ENCODE measurements around the gene KLHL42.

- no peak for TF ChIP-seq CTCF (conservative IDR thresholded peaks at IDR 0.05; ENCODE audit: low read depth in 2 of 2)
- TF ChIP-seq JUNB (IDR thresholded peaks at IDR 0.05; ENCODE audit: unreplicated experiment), result no peak
- TF ChIP-seq POLR2AphosphoS5 (IDR thresholded peaks at IDR 0.05; ENCODE audit: low read depth), result no peak
- no peak for TF ChIP-seq EZH2 (IDR thresholded peaks at IDR 0.05; ENCODE audit: low read depth, unreplicated experiment)
- TF ChIP-seq, protein P1, sequence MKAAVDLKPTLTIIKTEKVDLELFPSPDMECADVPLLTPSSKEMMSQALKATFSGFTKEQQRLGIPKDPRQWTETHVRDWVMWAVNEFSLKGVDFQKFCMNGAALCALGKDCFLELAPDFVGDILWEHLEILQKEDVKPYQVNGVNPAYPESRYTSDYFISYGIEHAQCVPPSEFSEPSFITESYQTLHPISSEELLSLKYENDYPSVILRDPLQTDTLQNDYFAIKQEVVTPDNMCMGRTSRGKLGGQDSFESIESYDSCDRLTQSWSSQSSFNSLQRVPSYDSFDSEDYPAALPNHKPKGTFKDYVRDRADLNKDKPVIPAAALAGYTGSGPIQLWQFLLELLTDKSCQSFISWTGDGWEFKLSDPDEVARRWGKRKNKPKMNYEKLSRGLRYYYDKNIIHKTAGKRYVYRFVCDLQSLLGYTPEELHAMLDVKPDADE (IDR thresholded peaks at IDR 0.05), result no peak
- TF ChIP-seq EZH2phosphoT487 (IDR thresholded peaks at IDR 0.05; ENCODE audit: unreplicated experiment), result no peak
- no peak for TF ChIP-seq ZNF331 (CRISPR knock-in tag; IDR thresholded peaks at IDR 0.05; ENCODE audit: low read depth)
- TF ChIP-seq STAT1 (IDR thresholded peaks at IDR 0.05; ENCODE audit: unreplicated experiment), result no peak
- no peak for TF ChIP-seq REST (IDR thresholded peaks at IDR 0.05; ENCODE audit: unreplicated experiment)
These were observed 72.1 kb downstream of the KLHL42 start for GRCh38 chr12:27852117-27852516.

Measured in GM23338 (cell line).